CD14-positive monocyte (primary cell): ENCODE data around the gene FAF1. TPM values are rescaled to one million over a fixed set of nuclear protein-coding genes. Genes with fewer than 3 reads are reported as not detected.

Source experiments
- DNase-seq, 3 donors: peaks; one replicate each; pipeline ENCODE4 v3.0.0-alpha.2; 2011 to 2022
- H2AFZ ChIP-seq: 2 replicates; pipeline ENCODE4 v1.6.0; 2012; ENCODE audit warnings: mild to moderate bottlenecking, low read depth, low read length, inconsistent platforms; ENCODE audit not compliant: insufficient read depth, poor library complexity, severe bottlenecking
- H3K27ac ChIP-seq, 2 donors: 1 replicate in 1 of 2; 2 replicates in 1 of 2; pipeline ENCODE4 v1.5.1; 2012 to 2013; ENCODE audit warnings: low read length in 2 of 2, control low read depth in 1 of 2, inconsistent platforms in 1 of 2, low read depth in 1 of 2, mild to moderate bottlenecking in 1 of 2
- H3K27me3 ChIP-seq, 2 donors: one replicate each; pipeline versions ENCODE4 v1.6.0 to v1.6.1; 2011 to 2013; ENCODE audit warnings: low read length in 2 of 2; ENCODE audit not compliant: control insufficient read depth in 2 of 2, insufficient read depth in 2 of 2
- H3K36me3 ChIP-seq, 2 donors: replicated peaks in 1 of 2; 1 replicate in 1 of 2; 2 replicates in 1 of 2; pipeline versions ENCODE4 v1.5.1 to v1.6.1; 2012 to 2013; ENCODE audit warnings: low read length in 2 of 2, control low read depth in 1 of 2, inconsistent platforms in 1 of 2, mild to moderate bottlenecking in 1 of 2; ENCODE audit not compliant: insufficient read depth in 2 of 2, control insufficient read depth in 1 of 2
- H3K4me1 ChIP-seq, 2 donors: 1 replicate in 1 of 2; 2 replicates in 1 of 2; pipeline versions ENCODE4 v1.5.1 to v1.6.1; 2012 to 2013; ENCODE audit warnings: low read length in 2 of 2, control low read depth in 1 of 2, inconsistent platforms in 1 of 2, mild to moderate bottlenecking in 1 of 2, moderate library complexity in 1 of 2; ENCODE audit not compliant: insufficient read depth in 2 of 2, control insufficient read depth in 1 of 2
- H3K4me2 ChIP-seq: replicated peaks from 2 replicates; pipeline ENCODE3; 2012; ENCODE audit warnings: low read length, moderate library complexity, mild to moderate bottlenecking; ENCODE audit not compliant: poor library complexity, severe bottlenecking; ENCODE audit errors: extremely low read depth
- H3K4me3 ChIP-seq, 3 experiments: fragments of 200-600 bp in 1 of 3; sonication (generic) in 1 of 3; replicated peaks in 1 of 3; 1 replicate in 2 of 3; 2 replicates in 1 of 3; pipeline ENCODE4 v1.5.1; 2011 to 2013; ENCODE audit warnings: low read length in 3 of 3, mild to moderate bottlenecking in 3 of 3, control low read depth in 2 of 3, low read depth in 2 of 3, inconsistent platforms in 1 of 3, moderate library complexity in 1 of 3
- H3K79me2 ChIP-seq: 2 replicates; pipeline ENCODE4 v1.6.0; 2012; ENCODE audit warnings: mild to moderate bottlenecking, control low read depth, inconsistent platforms, low read length, moderate library complexity; ENCODE audit not compliant: insufficient read depth
- H3K9ac ChIP-seq: 2 replicates; pipeline ENCODE4 v1.6.0; 2017; ENCODE audit warnings: low read length, mild to moderate bottlenecking; ENCODE audit not compliant: insufficient read depth, poor library complexity, severe bottlenecking
- H3K9me3 ChIP-seq, 2 donors: replicated peaks in 1 of 2; 1 replicate in 1 of 2; 2 replicates in 1 of 2; pipeline versions ENCODE4 v1.5.1 to v1.6.1; 2012 to 2013; ENCODE audit warnings: low read length in 2 of 2, control low read depth in 1 of 2; ENCODE audit not compliant: control insufficient read depth in 1 of 2, insufficient read depth in 1 of 2
- H4K20me1 ChIP-seq: 2 replicates; pipeline ENCODE4 v1.6.0; 2012; ENCODE audit warnings: mild to moderate bottlenecking, low read length, control low read depth, moderate library complexity; ENCODE audit not compliant: insufficient read depth
- H3K27ac Mint-ChIP-seq, 7 donors: one replicate each; pipeline ENCODE4 v1.8.0; 2020; ENCODE audit warnings: mild to moderate bottlenecking in 7 of 7, mixed read lengths in 7 of 7, moderate library complexity in 6 of 7, inconsistent platforms in 2 of 7
- H3K27me3 Mint-ChIP-seq, 3 donors: one replicate each; pipeline ENCODE4 v1.8.0; 2021 to 2022; ENCODE audit warnings: low read depth in 3 of 3, mild to moderate bottlenecking in 3 of 3, mixed read lengths in 3 of 3, moderate library complexity in 3 of 3, inconsistent platforms in 1 of 3
- H3K36me3 Mint-ChIP-seq, 2 donors: one replicate each; pipeline ENCODE4 v1.8.0; 2020; ENCODE audit warnings: mixed read lengths in 2 of 2, inconsistent platforms in 1 of 2, mild to moderate bottlenecking in 1 of 2
- H3K4me1 Mint-ChIP-seq: one replicate; pipeline ENCODE4 v1.8.0; 2020; ENCODE audit warnings: mild to moderate bottlenecking, mixed read lengths
- H3K4me3 Mint-ChIP-seq, 2 donors: one replicate each; pipeline ENCODE4 v1.8.0; 2020; ENCODE audit warnings: mild to moderate bottlenecking in 2 of 2, mixed read lengths in 2 of 2, moderate library complexity in 1 of 2
- H3K9me3 Mint-ChIP-seq, 7 donors: one replicate each; pipeline ENCODE4 v1.8.0; 2020 to 2022; ENCODE audit warnings: mixed read lengths in 7 of 7, mild to moderate bottlenecking in 6 of 7, moderate library complexity in 6 of 7, inconsistent platforms in 2 of 7
- CTCF ChIP-seq: fragments of 200-600 bp; IDR thresholded peaks from one replicate; pipeline ENCODE4 v1.8.0; 2022; ENCODE audit warnings: antibody characterized with exemption, mild to moderate bottlenecking
- WGBS: methylation state at CpG from one replicate; pipeline ENCODE4 v1.1.5; 2013; ENCODE audit warnings: missing lambda C conversion rate; ENCODE audit not compliant: insufficient coverage; 5-methylcytosine and 5-hydroxymethylcytosine counted together
- intact Hi-C, 2 donors: fragments of 100-400 bp; cut with micrococcal nuclease; formaldehyde crosslinking; loops; one replicate each; pipeline versions ENCODE4 v1.15.0 to v1.15.1; 2023
- polyA plus RNA-seq, 3 donors: library from polyadenylated mRNA; depleted of rRNA in 1 of 3; unstranded in 2 of 3; stranded (reverse) in 1 of 3; fragments of 300-500 nt in 2 of 3; fragments of >200 nt in 1 of 3; fragmentation: Illumina TruSeq in 2 of 3; gene quantifications; 1 replicate in 2 of 3; 2 replicates in 1 of 3; pipeline ENCODE4 v1.2.3, GENCODE V29; 2012 to 2021

FAF1 gene
- polyA plus RNA-seq, 3 donors = 11.4 to 29.6 (median 16.9) TPM

- no peaks in the 10 kb centered on the region for H3K4me1 ChIP-seq
- no peak overlapping the region for H3K9ac ChIP-seq
- H3K9me3 Mint-ChIP-seq = no peaks in the 10 kb centered on the region
- H3K27ac Mint-ChIP-seq = no peak overlapping the region
- no peak overlapping the region for H3K4me3 ChIP-seq
- peaks cover 1 to 5% of the 10 kb centered on the region in 2 donors for H3K36me3 Mint-ChIP-seq
- no peak overlapping the region for H3K4me2 ChIP-seq
- H4K20me1 ChIP-seq = no peaks in the 10 kb centered on the region
- DNase-seq = no peak
- H3K4me1 Mint-ChIP-seq = peaks cover 6% of the 10 kb centered on the region
- H3K9me3 ChIP-seq = no peaks in the 10 kb centered on the region
- no peak overlapping the region for H3K4me3 Mint-ChIP-seq
- no peak for TF ChIP-seq CTCF
- no peaks in the 10 kb centered on the region for H3K27me3 Mint-ChIP-seq
- intact Hi-C loops = no loop called here
- no peak overlapping the region for H2AFZ ChIP-seq
- H3K27ac ChIP-seq = no peak overlapping the region
- H3K27me3 ChIP-seq = no peaks in the 10 kb centered on the region
- WGBS = no CpG with 5 or more reads among the region's 1 CpG
- no peaks in the 10 kb centered on the region for H3K79me2 ChIP-seq
- no peaks in the 10 kb centered on the region for H3K36me3 ChIP-seq
Observed at GRCh38 chr1:50634251-50634650, 325.8 kb downstream of the FAF1 start.

DNA sequence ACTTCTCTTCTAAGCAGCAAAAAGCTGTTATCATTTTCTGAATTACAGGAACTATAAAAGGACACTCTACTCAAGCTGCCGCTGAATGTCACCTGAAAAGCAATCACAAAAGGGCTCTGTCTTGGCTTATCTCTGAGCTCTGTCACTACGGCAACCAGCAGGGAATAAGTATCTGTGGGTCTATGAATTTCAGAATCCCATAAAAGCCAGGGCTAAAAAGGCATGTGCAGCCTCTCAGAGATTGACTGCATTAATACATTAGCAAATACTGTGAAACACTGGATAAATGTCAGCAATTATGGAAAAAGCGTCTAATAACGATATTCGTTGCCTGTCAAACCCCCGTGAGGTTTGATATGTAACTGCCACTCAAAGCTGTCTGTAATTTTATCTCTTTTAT, 326.6 kb downstream of the FAF1 start:
- TF ChIP-seq CTCF = no peak
- H2AFZ ChIP-seq = no peak overlapping the region
- no peaks in the 10 kb centered on the region for H3K79me2 ChIP-seq
- no peak overlapping the region for H3K4me3 ChIP-seq
- intact Hi-C loops = no loop called here
- H3K4me1 ChIP-seq = no peaks in the 10 kb centered on the region
- WGBS = no CpG with 5 or more reads among the region's 6 CpGs
- H3K4me1 Mint-ChIP-seq = peaks cover 4% of the 10 kb centered on the region
- no peaks in the 10 kb centered on the region for H4K20me1 ChIP-seq
- no peak for DNase-seq
- no peaks in the 10 kb centered on the region for H3K27me3 Mint-ChIP-seq
- H3K9me3 Mint-ChIP-seq = no peaks in the 10 kb centered on the region
- H3K9me3 ChIP-seq = no peaks in the 10 kb centered on the region
- H3K27ac ChIP-seq = no peak overlapping the region
- H3K4me3 Mint-ChIP-seq = no peak overlapping the region
- H3K36me3 ChIP-seq = no peaks in the 10 kb centered on the region
- H3K27ac Mint-ChIP-seq = no peak overlapping the region
- H3K27me3 ChIP-seq = no peaks in the 10 kb centered on the region
- H3K9ac ChIP-seq = no peak overlapping the region
- peaks cover 4 to 5% of the 10 kb centered on the region in 2 donors for H3K36me3 Mint-ChIP-seq
- H3K4me2 ChIP-seq = no peak overlapping the region
